ENCODE results near the gene SLC39A6.
"Not testable (repeated sequence)": the region's sequence is repeated elsewhere in the genome, so short reads cannot be mapped to it uniquely, and the experiment has no call there.

The SLC39A6 gene

GRCh38 chr18:36126668-36127067, 2.5 kb downstream of the SLC39A6 start:
- H3K36me3 ChIP-seq (ENCODE audit: control insufficient read depth, insufficient read depth, low read length): peaks cover 11% of the 10 kb centered on the region
- WGBS, 2 experiments: 97 to 98% methylated on average over 8 of the region's 8 CpGs
- peaks cover 6% of the 10 kb centered on the region for H3K4me1 ChIP-seq (ENCODE audit: control insufficient read depth, insufficient read depth, low read length)
- no peaks in the 10 kb centered on the region for H3K27me3 ChIP-seq (ENCODE audit: control insufficient read depth, insufficient read depth, low read length, poor library complexity, severe bottlenecking)
- no peaks in the 10 kb centered on the region for H3K9me3 ChIP-seq (ENCODE audit: control insufficient read depth, low read length)
- no peak overlapping the region for H3K4me3 ChIP-seq (ENCODE audit: insufficient read depth, low read depth, low read length)
- no peak overlapping the region for H3K27ac ChIP-seq (ENCODE audit: insufficient read depth, low read depth, low read length, poor library complexity, severe bottlenecking)

DNA sequence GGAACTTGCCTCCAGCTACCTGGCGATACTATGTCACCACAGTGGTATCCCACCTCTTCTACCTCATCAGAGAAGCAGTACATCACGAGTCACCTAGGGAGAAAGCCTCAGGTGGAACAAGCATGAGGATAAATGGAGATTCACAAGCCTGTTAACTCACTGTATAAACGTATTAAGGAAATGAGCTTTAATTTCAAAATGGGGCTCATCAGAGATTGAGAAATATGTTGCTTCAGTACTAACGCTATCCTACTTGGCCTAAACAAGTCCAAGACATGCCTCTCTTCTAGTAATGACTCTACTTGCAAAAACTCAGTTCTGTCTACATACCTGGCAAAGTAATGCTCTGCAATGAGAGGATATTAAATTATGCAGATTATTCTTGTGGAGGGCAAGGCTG, 4.3 kb downstream of the SLC39A6 start:
- H3K4me3 ChIP-seq (ENCODE audit: insufficient read depth, low read depth, low read length): no peak overlapping the region
- 97 to 99% methylated on average over 4 of the region's 4 CpGs for whole genome bisulfite sequencing, 2 experiments
- H3K27me3 ChIP-seq (ENCODE audit: control insufficient read depth, insufficient read depth, low read length, poor library complexity, severe bottlenecking): no peaks in the 10 kb centered on the region
- H3K4me1 ChIP-seq (ENCODE audit: control insufficient read depth, insufficient read depth, low read length): peaks cover 6% of the 10 kb centered on the region
- peaks cover 24% of the 10 kb centered on the region for H3K36me3 ChIP-seq (ENCODE audit: control insufficient read depth, insufficient read depth, low read length)
- H3K27ac ChIP-seq (ENCODE audit: insufficient read depth, low read depth, low read length, poor library complexity, severe bottlenecking): no peak overlapping the region
- H3K9me3 ChIP-seq (ENCODE audit: control insufficient read depth, low read length): no peaks in the 10 kb centered on the region

DNA sequence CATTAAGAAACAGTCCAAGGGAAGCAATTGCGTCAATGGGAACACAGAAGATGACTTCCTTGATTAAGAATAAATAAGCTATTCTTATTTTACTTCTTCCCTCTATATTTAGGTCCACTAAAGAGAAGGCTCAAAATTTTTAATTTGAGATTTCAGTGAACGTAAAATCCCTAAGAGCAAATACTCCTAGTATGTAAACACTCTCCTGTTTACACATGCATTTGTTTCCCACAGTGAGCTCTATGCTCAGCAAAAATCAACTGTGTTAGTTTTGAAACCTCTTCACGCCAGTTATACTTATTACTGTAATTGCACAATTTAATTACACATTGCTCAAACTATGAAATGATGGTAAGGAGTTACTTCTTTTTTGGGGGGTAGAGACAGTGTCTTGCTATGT, 8.8 kb downstream of the SLC39A6 start:
- H3K27me3 ChIP-seq (ENCODE audit: control insufficient read depth, insufficient read depth, low read length, poor library complexity, severe bottlenecking): no peaks in the 10 kb centered on the region
- 90 to 91% methylated on average over 1 to 3 of the region's 3 CpGs for WGBS, 2 experiments
- no peak overlapping the region for H3K4me3 ChIP-seq (ENCODE audit: insufficient read depth, low read depth, low read length)
- H3K9me3 ChIP-seq (ENCODE audit: control insufficient read depth, low read length): no peaks in the 10 kb centered on the region
- H3K4me1 ChIP-seq (ENCODE audit: control insufficient read depth, insufficient read depth, low read length): no peaks in the 10 kb centered on the region
- peaks cover 38% of the 10 kb centered on the region for H3K36me3 ChIP-seq (ENCODE audit: control insufficient read depth, insufficient read depth, low read length)
- H3K27ac ChIP-seq (ENCODE audit: insufficient read depth, low read depth, low read length, poor library complexity, severe bottlenecking): no peak overlapping the region

GRCh38 chr18:36116771-36117170, 12.4 kb downstream of the SLC39A6 start:
- not testable (repeated sequence) for H3K27ac ChIP-seq (ENCODE audit: insufficient read depth, low read depth, low read length, poor library complexity, severe bottlenecking); H3K9me3 ChIP-seq (ENCODE audit: control insufficient read depth, low read length); H3K4me1 ChIP-seq (ENCODE audit: control insufficient read depth, insufficient read depth, low read length); H3K4me3 ChIP-seq (ENCODE audit: insufficient read depth, low read depth, low read length); H3K27me3 ChIP-seq (ENCODE audit: control insufficient read depth, insufficient read depth, low read length, poor library complexity, severe bottlenecking)
- peaks cover 57% of the 10 kb centered on the region for H3K36me3 ChIP-seq (ENCODE audit: control insufficient read depth, insufficient read depth, low read length)
- 92 to 95% methylated on average over 11 of the region's 11 CpGs for WGBS, 2 experiments

DNA sequence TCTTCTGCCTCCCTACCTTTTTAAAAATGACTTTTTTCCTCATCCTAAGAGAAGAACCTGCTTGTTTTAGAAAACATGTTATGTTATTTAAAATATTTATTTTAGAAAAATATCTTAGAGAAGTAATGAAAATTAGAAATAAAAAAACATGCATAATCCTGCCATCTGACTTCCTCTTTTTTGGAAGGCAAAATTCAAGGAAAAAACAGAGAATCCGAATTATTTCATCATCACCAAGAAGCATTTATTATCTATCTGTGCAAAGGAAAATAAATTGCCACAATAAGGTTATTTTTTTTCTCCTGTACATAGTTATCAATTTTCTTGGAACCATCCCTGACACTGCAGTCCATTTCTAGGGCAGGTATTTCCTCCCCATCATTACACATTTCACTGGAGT, 14.4 kb downstream of the SLC39A6 start:
- no peaks in the 10 kb centered on the region for H3K9me3 ChIP-seq (ENCODE audit: control insufficient read depth, low read length)
- H3K27ac ChIP-seq (ENCODE audit: insufficient read depth, low read depth, low read length, poor library complexity, severe bottlenecking): no peak overlapping the region
- no peaks in the 10 kb centered on the region for H3K27me3 ChIP-seq (ENCODE audit: control insufficient read depth, insufficient read depth, low read length, poor library complexity, severe bottlenecking)
- no peak overlapping the region for H3K4me3 ChIP-seq (ENCODE audit: insufficient read depth, low read depth, low read length)
- H3K36me3 ChIP-seq (ENCODE audit: control insufficient read depth, insufficient read depth, low read length): peaks cover 53% of the 10 kb centered on the region
- 80 to 100% methylated on average over 1 of the region's 1 CpG for WGBS, 2 experiments
- no peaks in the 10 kb centered on the region for H3K4me1 ChIP-seq (ENCODE audit: control insufficient read depth, insufficient read depth, low read length)

DNA sequence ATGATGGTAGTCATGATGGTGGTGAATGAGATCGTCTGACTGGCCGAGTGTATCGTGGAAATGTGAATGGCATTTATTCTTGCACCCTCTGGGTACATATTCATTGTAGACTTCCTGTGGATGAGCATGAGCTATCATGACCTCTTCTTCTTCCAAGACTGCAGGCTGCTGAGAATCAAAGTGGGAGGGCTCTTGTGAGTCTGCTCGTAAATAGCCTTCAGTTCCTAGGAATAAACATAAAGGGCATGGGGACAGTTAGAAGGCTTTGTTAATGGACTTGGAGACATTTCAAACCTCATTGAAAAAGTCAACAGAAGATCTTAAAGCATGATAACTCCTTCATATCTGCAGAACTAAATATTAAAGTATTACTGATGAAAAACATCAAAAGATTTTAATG, 14.9 kb downstream of the SLC39A6 start:
- 98% methylated on average over 4 of the region's 4 CpGs for WGBS, 2 experiments
- Histone ChIP-seq H3K27me3 (ENCODE audit: control insufficient read depth, insufficient read depth, low read length, poor library complexity, severe bottlenecking) (no peaks in the 10 kb centered on the region), H3K27ac (ENCODE audit: insufficient read depth, low read depth, low read length, poor library complexity, severe bottlenecking) (no peak overlapping the region), H3K4me1 (ENCODE audit: control insufficient read depth, insufficient read depth, low read length) (no peaks in the 10 kb centered on the region), H3K4me3 (ENCODE audit: insufficient read depth, low read depth, low read length) (no peak overlapping the region), H3K36me3 (ENCODE audit: control insufficient read depth, insufficient read depth, low read length) (peaks cover 53% of the 10 kb centered on the region), H3K9me3 (ENCODE audit: control insufficient read depth, low read length) (no peaks in the 10 kb centered on the region)

GRCh38 chr18:36112302-36112701, 16.8 kb downstream of the SLC39A6 start:
- no peaks in the 10 kb centered on the region for H3K4me1 ChIP-seq (ENCODE audit: control insufficient read depth, insufficient read depth, low read length)
- no peaks in the 10 kb centered on the region for H3K27me3 ChIP-seq (ENCODE audit: control insufficient read depth, insufficient read depth, low read length, poor library complexity, severe bottlenecking)
- no peak overlapping the region for H3K4me3 ChIP-seq (ENCODE audit: insufficient read depth, low read depth, low read length)
- H3K27ac ChIP-seq (ENCODE audit: insufficient read depth, low read depth, low read length, poor library complexity, severe bottlenecking): no peak overlapping the region
- H3K9me3 ChIP-seq (ENCODE audit: control insufficient read depth, low read length): no peaks in the 10 kb centered on the region
- peaks cover 42% of the 10 kb centered on the region for H3K36me3 ChIP-seq (ENCODE audit: control insufficient read depth, insufficient read depth, low read length)

GRCh38 chr18:36109737-36110136, 19.4 kb downstream of the SLC39A6 start:
- Histone ChIP-seq H3K4me3 (ENCODE audit: insufficient read depth, low read depth, low read length) (no peak overlapping the region), H3K9me3 (ENCODE audit: control insufficient read depth, low read length) (no peaks in the 10 kb centered on the region), H3K36me3 (ENCODE audit: control insufficient read depth, insufficient read depth, low read length) (peaks cover 31% of the 10 kb centered on the region), H3K27ac (ENCODE audit: insufficient read depth, low read depth, low read length, poor library complexity, severe bottlenecking) (no peak overlapping the region), H3K4me1 (ENCODE audit: control insufficient read depth, insufficient read depth, low read length) (no peaks in the 10 kb centered on the region), H3K27me3 (ENCODE audit: control insufficient read depth, insufficient read depth, low read length, poor library complexity, severe bottlenecking) (no peaks in the 10 kb centered on the region)
- WGBS, 2 experiments: 100% methylated on average over 1 of the region's 1 CpG

DNA sequence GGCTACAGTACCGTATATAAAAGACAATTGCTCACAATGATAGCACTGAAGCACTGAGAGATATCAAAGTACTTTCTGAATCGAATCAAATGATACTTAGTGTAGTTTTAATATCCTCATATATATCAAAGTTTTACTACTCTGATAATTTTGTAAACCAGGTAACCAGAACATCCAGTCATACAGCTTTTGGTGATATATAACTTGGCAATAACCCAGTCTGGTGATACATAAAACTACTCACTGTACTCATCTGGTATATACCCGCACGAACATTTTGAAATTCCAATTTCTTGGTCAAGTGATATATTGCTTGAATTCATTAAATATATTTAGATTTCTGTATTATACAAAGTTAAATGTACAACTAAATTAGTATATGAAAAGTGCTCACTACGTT, 20.5 kb downstream of the SLC39A6 start:
- H3K36me3 ChIP-seq (ENCODE audit: control insufficient read depth, insufficient read depth, low read length): peaks cover 25% of the 10 kb centered on the region
- H3K4me1 ChIP-seq (ENCODE audit: control insufficient read depth, insufficient read depth, low read length): no peaks in the 10 kb centered on the region
- no peaks in the 10 kb centered on the region for H3K27me3 ChIP-seq (ENCODE audit: control insufficient read depth, insufficient read depth, low read length, poor library complexity, severe bottlenecking)
- WGBS, 2 experiments: 86 to 93% methylated on average over 1 of the region's 5 CpGs
- H3K9me3 ChIP-seq (ENCODE audit: control insufficient read depth, low read length): no peaks in the 10 kb centered on the region
- no peak overlapping the region for H3K4me3 ChIP-seq (ENCODE audit: insufficient read depth, low read depth, low read length)
- H3K27ac ChIP-seq (ENCODE audit: insufficient read depth, low read depth, low read length, poor library complexity, severe bottlenecking): no peak overlapping the region

GRCh38 chr18:36108196-36108595, 20.9 kb downstream of the SLC39A6 start:
- WGBS, 2 experiments: 50% methylated on average over 2 of the region's 2 CpGs; no CpG with 5 or more reads in 1 of the 2 experiments
- H3K9me3 ChIP-seq (ENCODE audit: control insufficient read depth, low read length): no peaks in the 10 kb centered on the region
- no peak overlapping the region for H3K4me3 ChIP-seq (ENCODE audit: insufficient read depth, low read depth, low read length)
- no peak overlapping the region for H3K27ac ChIP-seq (ENCODE audit: insufficient read depth, low read depth, low read length, poor library complexity, severe bottlenecking)
- no peaks in the 10 kb centered on the region for H3K4me1 ChIP-seq (ENCODE audit: control insufficient read depth, insufficient read depth, low read length)
- peaks cover 23% of the 10 kb centered on the region for H3K36me3 ChIP-seq (ENCODE audit: control insufficient read depth, insufficient read depth, low read length)
- no peaks in the 10 kb centered on the region for H3K27me3 ChIP-seq (ENCODE audit: control insufficient read depth, insufficient read depth, low read length, poor library complexity, severe bottlenecking)

- Histone ChIP-seq H3K36me3 (ENCODE audit: control insufficient read depth, insufficient read depth, low read length) (peaks cover 16% of the 10 kb centered on the region), H3K4me1 (ENCODE audit: control insufficient read depth, insufficient read depth, low read length) (no peaks in the 10 kb centered on the region), H3K9me3 (ENCODE audit: control insufficient read depth, low read length) (no peaks in the 10 kb centered on the region), H3K27me3 (ENCODE audit: control insufficient read depth, insufficient read depth, low read length, poor library complexity, severe bottlenecking) (no peaks in the 10 kb centered on the region), H3K27ac (ENCODE audit: insufficient read depth, low read depth, low read length, poor library complexity, severe bottlenecking) (no peak overlapping the region), H3K4me3 (ENCODE audit: insufficient read depth, low read depth, low read length) (no peak overlapping the region)
Observed at GRCh38 chr18:36107477-36107876, 21.7 kb downstream of the SLC39A6 start.
